HG03159 (cell line): ENCODE measurements around the gene TRPT1.

ENCODE experiments used
- ATAC-seq: cut with Tn5 transposase; IDR thresholded peaks from one replicate; pipeline ENCODE4 v1.9.1; 2021; ENCODE audit warnings: mild to moderate bottlenecking, moderate library complexity; ENCODE audit not compliant: unreplicated experiment

The TRPT1 gene

GRCh38 chr11:64181506-64182411 lies 44.2 kb downstream of the TRPT1 start:
- ATAC-seq: no peak

- no peak for ATAC-seq
Measured at GRCh38 chr11:64180891-64181290, 45.1 kb downstream of the TRPT1 start.

- ATAC-seq: no peak
Measured at GRCh38 chr11:64178951-64179639, 46.9 kb downstream of the TRPT1 start.

- ATAC-seq: no peak
Measured at GRCh38 chr11:64178203-64178602, 47.8 kb downstream of the TRPT1 start.

GRCh38 chr11:64176751-64177150 lies 49.2 kb downstream of the TRPT1 start:
- no peak for ATAC-seq
